ENCODE results near the gene SMIM33.
"Not testable (repeated sequence)": the region's sequence is repeated elsewhere in the genome, so short reads cannot be mapped to it uniquely, and the experiment has no call there.

SMIM33 gene

GRCh38 chr5:139457241-139457640 lies 13.6 kb upstream of the SMIM33 start:
- no peak for DNase-seq (ENCODE audit: low spot score)

DNA sequence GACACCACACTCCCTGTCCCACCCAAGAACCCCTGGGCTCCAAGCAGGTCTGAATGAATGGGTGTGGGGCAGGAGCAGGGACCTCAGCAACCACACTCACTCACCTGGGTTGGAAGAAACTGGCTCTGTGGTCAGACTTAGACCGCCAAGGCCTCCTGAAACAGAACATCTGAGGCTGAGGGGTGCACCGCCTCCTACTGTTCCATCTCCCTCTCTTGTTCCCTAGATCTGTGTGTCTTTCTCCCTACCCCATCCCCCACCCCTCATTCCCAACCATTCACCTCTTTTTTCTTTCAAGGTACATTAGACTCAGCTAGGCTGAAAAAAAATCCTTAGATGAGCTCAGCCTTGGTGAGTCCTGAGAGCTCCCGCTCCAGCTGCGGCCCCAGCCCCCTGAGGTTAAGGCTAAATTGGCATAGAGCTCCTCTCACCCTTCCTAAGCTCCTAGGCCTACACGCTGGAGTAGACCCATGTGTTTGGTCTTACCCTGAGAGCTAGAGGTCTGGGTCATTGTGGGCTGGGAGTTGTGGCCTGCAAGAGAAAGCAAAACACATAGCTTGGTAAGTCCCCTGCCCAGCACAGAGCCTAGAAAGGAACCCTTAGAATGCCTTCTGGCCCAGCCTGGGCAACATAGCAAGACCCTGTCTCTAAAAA lies 13.0 kb upstream of the SMIM33 start:
- no peak for DNase-seq (ENCODE audit: low spot score)

GRCh38 chr5:139458580-139459407 lies 12.0 kb upstream of the SMIM33 start:
- DNase-seq (ENCODE audit: low spot score), result peak; percentile 79

GRCh38 chr5:139459451-139459934 lies 11.3 kb upstream of the SMIM33 start:
- no peak for DNase-seq (ENCODE audit: low spot score)

DNA sequence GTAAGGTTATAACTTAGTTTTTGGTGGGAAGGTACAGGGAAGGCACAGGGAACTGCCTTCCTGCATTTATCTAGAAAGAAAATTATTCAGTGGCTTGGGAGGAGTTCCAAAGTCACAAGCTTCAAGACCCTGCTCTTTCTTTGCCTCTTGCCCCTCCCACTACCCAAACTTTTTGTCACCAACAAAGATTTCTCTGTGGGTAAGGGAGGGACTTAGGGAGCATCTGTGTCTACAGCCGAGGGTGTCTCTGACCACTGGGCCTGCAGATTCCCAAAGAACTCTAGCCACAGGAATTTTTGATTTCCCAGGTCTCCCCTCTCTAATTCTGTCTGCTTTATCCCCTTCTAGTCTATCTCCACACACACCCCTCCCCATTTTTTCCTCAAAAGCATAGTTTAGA lies 10.3 kb upstream of the SMIM33 start:
- no peak for DNase-seq (ENCODE audit: low spot score)

DNA sequence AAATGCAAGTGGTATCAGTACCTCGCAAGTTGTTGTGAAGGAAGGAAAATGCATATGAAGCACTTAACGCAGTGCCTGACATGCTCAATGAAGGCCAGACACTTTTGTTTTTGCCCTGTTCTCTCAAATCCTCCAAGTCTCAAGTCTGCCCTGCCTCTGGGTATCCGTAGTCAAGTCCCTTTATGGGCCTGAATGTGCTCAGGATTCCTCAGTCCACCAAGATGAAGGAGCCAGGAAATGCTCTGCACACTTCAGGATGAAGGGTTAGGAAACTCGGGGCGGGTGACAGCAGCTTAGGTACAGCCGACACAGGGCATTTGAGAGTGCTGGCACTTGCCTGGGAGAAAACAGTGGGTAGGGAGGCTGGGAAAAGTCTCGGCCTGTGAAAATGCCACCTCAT lies 9.6 kb upstream of the SMIM33 start:
- no peak for DNase-seq (ENCODE audit: low spot score)

DNA sequence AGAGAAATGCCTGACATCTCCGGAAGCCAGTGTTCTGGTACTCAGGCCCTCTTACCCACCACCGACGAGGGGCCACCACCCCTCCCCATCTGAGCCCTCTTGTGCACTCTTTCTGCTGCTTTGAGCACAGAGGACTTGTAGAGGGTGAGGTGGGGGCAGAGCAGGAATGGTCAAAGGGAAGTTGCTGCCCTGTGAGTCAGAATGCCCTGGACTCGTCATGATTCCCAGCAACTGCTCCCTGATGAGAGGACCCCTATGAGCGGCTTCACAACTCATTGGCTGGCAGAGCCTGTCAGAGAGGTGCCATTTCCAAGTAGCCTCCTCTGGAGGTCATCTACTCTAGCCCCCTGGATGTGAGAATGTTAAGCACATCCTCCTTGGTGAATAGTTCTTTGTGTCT lies 9.1 kb upstream of the SMIM33 start:
- DNase-seq (ENCODE audit: low spot score), result peak; percentile 56

- no peak for DNase-seq (ENCODE audit: low spot score)
Observed at GRCh38 chr5:139462586-139463276, 8.1 kb upstream of the SMIM33 start, which contains the start of gene ECSCR. Gene ECSCR (minus strand): TSS chr5:139462743. CDS start chr5:139462670, 73 bp downstream.

DNA sequence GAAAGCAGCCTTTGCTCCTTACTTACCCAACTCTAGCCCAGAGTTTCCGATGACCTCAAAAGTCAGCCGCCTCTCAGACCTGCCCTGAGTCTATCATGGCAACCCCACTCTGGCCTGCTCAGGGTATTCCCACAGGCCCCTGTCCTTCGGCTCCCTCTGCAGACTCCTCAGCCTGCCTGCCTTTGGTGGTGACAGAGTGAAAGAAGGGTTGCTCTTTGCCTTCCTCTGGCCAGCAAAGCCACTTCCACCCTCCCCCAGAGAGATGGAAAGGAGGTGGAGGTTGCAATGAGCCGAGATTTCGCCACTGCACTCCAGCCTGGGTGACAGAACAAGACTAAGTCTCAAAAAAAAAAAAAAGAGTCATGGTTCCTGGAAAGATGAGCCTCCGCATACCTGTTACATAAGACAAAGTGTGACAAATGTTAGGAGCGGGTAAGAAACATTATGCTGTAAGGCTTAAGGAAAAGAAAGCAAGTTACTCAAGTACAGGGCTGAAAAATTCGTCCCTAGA lies 2.3 kb upstream of the SMIM33 start:
- DNase-seq (ENCODE audit: low spot score), result no peak

- DNase-seq (ENCODE audit: low spot score), result no peak
Observed at GRCh38 chr5:139472386-139473030, 1.7 kb downstream of the SMIM33 start.

DNA sequence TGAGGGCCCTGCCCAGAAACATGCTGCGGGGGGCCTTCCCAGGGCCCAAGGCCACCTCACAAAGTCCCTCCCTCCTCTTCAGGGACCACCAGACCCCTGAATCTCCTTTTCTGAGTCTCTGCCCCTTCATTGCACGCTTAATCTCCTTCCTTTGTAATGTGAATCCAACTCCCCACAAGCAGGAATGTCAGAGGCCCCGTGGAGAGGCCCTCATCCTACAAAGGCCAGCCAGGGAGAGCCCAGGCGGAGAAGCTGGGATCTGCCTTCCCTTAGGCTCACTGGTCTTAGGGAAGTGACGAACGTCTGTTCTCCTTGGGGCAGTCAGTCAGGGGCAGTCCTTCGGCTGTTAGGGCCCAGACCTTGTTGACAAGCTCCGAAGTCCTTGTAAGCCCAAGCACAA lies 2.3 kb downstream of the SMIM33 start:
- no peak for DNase-seq (ENCODE audit: low spot score)

DNA sequence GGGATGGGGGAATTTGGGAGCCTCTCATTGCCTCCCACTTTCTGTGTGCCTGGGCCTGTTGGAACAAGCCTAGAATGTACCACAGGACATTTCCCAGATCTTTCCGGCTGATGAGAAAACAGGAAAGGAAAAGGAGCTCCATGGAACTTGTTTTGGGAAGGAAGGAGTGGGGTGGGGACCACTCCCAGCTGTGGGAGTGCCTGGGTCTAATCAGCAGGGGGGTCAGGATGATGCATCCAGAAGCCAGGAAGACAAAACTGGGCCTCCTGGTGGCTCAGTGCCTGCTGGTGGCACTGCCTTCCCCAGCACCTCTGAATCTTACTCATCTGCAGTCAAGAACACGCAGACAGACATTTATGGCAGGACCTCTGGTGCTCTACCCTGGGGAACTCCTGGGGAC lies 2.8 kb downstream of the SMIM33 start:
- no peak for DNase-seq (ENCODE audit: low spot score)

- no peak for DNase-seq (ENCODE audit: low spot score)
Observed at GRCh38 chr5:139474890-139475791, 4.3 kb downstream of the SMIM33 start.

- DNase-seq (ENCODE audit: low spot score), result no peak
Observed at GRCh38 chr5:139475865-139476617, 5.2 kb downstream of the SMIM33 start.

DNA sequence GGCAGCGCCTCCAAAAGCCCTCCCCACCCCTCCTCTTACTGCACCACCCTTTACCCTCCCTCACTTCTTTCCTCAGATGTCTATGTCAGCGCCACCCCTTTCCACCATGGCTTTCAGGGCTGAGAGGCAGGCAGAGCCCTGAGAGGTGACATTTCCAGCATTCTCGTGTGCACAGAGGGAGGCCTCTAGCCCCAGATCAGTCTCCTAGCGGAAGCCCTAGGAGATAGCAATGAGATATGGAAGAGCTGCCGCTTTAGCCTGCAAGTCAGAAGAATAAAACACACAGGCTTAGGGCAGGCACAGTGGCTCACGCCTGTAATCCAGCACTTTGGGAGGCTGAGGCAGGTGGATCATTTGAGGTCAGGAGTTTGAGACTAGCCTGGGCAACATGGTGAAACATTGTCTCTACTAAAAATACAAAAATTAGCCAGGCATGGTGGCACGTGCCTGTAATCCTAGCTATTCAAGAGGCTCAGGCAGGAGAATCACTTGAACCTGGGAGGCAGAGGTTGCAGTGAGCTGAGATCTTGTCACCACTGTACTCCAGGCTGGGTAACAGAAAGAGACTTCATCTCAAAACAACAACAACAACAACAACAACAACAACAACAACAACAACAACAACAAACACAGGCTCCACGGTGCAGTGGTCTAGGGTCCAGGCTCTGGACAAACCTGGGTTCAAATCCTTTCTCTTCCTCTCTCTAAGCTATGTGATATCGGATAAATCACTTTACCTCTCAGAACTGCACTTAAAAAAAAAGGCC lies 8.0 kb downstream of the SMIM33 start:
- not testable (repeated sequence) for DNase-seq (ENCODE audit: low spot score)

- not testable (repeated sequence) for DNase-seq (ENCODE audit: low spot score)
Observed at GRCh38 chr5:139479729-139480128, 8.9 kb downstream of the SMIM33 start.

DNA sequence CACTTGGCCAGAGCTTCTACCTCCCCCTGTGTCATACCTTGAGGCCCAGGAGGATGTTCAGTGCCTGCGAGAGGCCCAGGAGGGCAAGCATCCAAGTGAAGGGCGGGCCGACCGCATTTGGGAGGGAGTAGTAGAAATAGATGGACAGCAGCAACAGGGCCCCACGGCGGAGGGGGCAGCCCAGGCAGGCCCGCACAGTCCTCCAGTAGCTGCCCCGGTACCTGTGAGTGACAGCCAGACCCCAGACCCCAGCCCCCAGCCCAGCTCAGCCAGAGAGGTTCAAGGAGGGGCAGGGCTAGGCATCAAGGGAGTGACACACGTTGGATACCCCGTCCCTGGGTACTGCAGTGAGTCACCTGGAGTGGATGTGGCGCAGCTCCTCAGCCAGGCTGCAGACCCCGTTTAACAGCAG lies 10.3 kb downstream of the SMIM33 start:
- no peak for DNase-seq (ENCODE audit: low spot score)

GRCh38 chr5:139481580-139482049 lies 10.8 kb downstream of the SMIM33 start:
- DNase-seq (ENCODE audit: low spot score), result peak; percentile 21
